NCI-H1436 (cell line): Measurements from ENCODE around the gene MYLIP.

Source experiments
- DNase-seq: peaks from one replicate; lab custom pipeline; 2025; lab: John Stamatoyannopoulos, UW

MYLIP gene

DNA sequence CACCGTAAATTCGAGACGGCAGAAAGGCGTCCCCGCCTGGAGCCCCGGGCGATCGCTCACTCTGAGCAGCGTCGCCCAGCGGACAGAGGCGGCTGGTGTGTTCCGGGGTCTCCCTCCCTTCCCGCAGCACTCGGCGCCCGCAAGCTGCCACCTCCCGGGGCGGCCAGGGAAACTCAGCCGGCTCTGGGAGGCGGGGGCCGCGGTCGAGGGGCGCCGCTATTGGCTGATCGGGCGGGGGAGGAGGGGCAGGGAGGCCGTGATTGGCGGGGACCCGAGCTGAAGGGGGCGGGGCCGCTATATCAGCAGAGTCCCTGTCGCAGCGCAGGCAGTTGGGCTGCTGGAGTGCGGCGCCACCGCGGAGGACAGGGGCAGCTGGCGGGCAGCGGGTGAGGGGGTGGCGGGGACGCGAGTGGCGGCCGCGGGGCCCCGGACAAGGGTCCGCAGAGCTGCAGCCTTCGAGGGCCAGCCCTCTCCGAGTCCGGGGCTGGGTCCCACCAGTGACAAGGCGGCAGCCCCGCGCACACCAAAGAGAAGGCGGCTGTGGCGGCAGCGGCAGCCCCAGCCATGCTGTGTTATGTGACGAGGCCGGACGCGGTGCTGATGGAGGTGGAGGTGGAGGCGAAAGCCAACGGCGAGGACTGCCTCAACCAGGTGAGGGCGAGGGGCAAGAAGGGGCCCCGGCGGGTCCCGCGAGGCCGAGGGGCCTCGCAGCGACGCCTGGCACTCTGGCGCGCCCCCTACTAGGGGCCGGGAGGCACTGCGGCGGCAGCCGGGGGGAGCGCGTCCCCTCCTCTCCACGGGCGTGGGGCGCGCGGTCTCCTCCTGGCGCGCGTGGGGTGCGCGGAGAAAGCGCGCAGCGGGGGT lies at the start of gene MYLIP:
Gene MYLIP, plus strand, starts transcription at position 328 of the 864 bp plus-strand sequence. Its CDS starts 237 bp downstream, at position 565.
- DNase-seq, result peak; percentile 94

DNA sequence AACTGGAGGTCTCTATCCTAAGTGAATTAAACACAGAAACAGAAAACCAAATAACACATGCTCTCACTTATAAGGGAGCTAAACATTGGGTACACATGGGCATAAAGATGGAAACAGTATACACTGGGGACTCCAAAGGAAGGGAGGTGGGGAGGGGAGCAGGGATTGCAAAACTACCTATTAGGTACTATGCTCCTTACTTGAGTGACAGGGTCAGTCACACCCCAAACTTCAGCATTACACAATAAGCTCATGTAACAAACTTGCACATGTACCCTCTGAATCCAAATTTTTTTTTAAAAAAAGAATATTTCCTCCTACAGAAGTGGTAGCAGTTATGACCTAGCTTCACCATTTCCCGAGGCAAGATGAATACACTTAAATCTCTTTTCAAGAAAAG lies 49.5 kb upstream of the MYLIP start:
- DNase-seq, result no peak

DNA sequence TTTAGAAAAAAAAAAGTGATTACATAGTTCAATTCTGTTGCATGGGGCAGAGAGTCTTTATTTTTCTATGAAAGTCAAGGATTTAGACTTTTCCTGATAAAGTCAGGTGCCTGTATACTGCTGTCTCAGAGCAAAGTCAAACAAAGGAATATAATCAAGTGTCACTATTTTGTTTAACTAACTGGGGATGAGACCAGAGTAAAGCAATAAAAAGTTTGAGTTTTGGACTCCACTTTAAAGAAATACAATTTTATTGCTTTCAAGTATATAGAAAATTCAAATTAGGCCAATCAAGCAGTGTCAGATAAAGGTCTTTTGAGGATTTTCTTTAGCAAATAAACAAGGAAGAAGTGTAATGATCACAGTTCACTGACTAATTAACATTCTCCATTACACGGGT lies 48.7 kb upstream of the MYLIP start:
- no peak for DNase-seq

DNA sequence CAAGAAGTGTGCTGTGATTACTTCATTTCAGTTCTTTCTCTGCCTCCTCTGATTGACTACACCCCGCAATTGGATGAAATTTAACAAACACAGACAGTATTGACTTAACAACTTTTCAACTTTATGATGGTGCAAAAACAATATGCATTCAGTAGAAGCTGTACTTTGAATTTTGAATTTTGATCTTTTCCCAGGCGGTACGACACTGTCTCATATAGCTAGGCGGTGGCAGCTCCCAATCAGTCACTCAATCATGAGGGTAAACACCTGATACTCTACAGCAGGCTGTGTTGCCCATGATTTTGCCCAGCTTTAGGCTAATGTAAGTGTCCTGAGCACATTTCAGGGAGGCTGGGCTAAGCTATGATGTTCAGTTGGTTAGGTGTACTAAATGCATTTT lies 47.6 kb upstream of the MYLIP start:
- no peak for DNase-seq

DNA sequence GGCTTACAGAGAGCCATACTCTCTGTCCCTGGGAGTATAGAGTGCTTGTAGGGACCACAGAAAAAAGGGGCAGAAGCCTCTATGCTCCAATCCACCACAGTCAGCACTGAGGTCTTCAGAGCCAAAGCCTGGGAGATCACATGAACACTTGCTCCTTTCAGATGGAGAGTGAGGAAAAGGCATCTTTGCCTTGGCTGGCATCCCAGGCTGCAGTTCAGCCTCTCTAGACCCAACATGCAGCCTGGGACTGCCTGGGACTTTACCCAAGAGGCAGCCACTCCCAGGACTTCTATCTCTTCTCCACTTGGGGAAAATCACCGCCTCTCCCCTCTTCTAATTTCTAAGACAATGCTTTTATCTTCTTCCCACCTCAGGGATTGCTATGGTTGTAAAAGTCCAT lies 46.5 kb upstream of the MYLIP start:
- DNase-seq, result no peak

DNA sequence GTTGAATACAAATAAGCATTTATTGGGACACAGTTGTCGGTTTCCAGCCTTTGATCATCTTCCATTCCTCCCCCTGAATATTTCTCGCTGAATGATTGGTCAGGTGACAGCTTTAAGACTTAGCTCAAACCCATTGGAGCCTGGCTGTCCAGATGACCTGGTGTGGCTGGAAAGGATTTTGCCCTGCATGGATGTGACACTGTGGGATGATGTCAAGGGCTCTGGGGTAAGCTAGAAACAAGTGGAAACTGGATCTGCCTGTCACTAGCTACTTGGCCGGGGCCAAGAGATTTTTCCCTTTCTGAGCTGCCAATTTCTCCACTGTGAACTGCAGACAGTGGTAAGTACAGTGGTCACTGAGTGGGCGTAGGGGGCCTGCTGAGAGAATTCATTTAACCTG lies 41.9 kb upstream of the MYLIP start:
- DNase-seq, result no peak

DNA sequence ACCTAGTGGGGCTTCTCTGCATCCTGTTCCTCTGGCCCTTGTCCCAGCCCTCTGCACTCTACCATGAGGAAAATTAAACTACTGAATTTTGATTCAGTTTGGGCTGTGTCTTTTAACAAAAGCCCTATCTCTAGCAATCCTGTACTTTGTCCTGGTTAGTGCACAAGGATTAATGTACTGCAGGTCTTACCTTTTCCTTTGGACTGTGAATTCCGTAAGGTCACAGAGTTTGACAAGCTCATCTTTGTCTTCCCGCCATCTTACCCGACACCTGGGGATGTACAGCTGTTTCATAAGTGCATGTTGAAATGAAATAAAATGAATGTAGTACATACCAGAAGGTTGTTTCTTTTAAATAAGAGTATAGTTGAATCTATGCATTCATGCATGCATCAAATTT lies 41.5 kb upstream of the MYLIP start:
- no peak for DNase-seq

DNA sequence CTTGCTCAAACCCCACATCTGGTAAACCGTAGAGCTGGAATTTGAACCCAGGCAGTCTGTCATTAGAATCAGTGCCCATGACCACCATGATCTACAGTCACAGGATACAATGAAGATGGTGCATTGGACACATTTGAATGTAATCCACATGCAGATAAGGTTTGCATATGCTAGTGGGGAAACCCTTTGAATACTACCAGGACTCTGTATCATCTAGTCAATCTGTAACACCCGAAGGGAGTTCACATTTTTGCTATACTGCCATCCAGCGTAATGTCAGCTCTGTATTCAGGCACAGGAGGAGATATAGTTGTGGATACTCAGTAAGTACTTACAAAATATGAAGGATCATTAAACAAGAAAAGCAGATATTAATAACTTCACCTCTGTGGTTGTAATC lies 40.5 kb upstream of the MYLIP start:
- no peak for DNase-seq

DNA sequence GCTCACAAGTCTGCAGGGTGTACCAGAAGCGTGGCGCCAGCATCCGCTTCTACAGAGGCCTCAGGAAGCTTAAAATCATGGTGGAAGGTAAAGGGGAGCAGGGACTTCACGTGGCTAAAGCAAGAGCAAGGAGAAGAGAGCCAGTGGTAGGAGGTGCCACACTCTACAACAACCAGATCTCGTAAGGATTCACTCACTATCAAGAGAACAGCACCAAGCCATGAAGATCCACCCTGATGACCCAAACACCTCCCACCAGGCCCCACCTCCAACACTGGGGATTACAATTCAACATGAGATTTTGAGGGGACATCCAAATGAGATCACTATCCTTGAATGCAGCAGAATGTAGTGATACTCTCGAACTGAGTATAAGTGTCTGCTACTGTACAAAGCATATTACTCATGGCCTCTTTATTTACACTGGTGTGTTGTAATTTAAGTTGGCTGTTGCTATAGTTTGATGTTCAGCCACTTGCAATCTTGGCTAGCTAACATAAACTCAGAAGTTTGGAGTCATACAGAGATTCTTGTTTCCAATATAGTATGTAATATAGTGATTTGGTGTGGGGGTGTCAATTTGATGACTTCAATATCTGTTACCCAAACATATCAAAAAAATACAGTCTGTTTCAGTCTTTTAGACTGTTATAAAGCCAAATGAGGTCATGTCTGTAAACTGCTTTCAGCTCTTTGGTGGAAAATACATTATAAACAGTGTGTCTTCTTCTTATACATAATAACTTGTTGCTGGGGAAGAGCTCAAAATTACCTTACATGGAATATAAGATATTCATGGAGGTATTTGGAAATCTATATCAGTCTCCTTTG lies 39.4 kb upstream of the MYLIP start:
- DNase-seq, result no peak

DNA sequence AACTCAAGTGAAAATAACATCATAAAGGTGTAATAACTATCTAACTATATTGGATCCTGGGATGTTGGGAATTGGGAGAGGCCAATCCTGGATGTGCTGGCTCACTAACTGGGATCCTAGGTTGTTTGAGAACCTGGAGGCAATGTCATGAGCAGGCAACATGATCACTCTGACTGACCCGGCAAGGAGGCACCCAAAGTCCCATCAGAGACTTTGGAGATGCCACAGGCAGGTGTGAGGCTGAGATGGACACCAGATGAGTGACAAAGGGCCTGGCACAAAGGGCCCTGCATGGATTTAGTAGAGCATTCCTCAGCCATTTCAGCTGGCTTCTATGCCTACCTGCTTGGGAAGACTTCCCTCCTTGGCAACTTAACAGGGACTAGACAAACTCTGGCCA lies 38.4 kb upstream of the MYLIP start:
- no peak for DNase-seq

DNA sequence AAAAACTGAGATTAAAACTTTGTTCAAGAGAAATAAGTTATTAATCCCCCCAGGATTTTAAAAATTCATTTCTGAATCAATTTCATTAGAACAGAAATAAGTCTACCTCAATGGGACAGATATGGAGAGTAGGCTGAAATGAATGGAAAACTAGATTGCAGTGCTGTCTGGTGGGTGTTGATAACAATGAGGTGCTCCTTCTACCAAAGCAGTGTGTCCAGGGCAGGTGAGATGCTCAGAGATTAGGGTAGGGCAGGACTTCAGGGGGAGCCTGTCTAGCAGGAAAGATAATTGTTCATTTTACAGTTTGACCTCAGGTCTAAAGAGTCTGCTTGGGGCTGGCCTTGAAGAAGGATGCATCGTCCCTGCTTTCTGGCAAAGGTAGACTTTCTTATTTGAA lies 38.0 kb upstream of the MYLIP start:
- no peak for DNase-seq

DNA sequence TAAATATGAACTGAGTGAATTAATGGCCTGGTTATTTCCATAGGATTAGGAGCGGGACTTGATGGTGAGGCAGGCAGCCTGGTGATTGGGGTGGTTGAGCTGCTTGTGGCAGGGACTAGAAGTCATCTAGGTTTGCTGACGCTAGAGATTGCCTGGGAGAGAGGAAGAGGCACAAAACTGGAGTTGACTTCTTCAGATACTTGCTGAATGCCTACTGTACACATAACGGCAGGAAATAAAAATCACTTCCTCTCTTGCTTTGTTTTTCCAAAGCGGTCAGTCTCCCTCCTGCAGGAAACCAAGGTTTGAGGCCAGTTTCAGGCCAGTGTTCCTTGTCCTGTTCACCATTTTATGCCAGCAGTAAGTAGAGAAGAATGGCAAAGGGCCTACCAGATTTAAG lies 36.7 kb upstream of the MYLIP start:
- no peak for DNase-seq

DNA sequence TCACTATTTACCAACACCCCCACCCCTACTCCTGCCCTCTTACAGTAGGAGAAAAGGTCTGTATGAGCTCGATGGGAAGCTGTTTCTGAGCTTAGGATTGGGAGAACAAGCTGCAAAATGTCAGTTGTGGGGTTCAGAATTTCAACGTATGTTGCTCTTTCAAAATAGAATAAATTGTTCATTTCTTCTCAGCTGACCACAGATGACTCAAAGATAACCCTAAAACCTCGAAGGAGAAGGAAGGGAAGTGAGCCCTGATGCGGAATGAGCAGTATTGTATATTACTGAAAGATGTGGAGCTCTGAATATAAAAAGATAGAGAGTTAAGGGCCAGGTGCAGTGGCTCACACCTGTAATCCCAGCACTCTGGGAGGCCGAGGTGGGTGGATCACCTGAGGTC lies 35.9 kb upstream of the MYLIP start:
- no peak for DNase-seq

DNA sequence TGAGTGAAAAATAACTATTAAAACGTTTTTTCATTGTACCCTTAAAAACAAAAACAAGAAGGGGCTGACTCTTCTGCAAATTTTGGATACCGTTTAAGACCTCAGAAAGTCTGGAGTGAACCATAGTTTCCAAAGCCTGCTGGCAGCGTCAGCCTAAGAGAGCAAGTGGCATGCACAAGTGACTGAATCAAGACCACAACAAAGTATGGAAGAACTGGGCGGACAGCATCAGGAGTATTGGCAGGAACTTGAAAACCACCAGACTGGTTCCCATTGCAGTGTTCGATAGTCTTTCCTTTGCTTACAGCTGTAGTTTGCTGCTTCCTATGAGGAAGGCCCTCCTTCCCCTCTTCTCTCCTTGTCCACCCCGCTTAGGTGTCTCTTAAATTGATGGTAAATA lies 33.7 kb upstream of the MYLIP start:
- DNase-seq, result no peak

DNA sequence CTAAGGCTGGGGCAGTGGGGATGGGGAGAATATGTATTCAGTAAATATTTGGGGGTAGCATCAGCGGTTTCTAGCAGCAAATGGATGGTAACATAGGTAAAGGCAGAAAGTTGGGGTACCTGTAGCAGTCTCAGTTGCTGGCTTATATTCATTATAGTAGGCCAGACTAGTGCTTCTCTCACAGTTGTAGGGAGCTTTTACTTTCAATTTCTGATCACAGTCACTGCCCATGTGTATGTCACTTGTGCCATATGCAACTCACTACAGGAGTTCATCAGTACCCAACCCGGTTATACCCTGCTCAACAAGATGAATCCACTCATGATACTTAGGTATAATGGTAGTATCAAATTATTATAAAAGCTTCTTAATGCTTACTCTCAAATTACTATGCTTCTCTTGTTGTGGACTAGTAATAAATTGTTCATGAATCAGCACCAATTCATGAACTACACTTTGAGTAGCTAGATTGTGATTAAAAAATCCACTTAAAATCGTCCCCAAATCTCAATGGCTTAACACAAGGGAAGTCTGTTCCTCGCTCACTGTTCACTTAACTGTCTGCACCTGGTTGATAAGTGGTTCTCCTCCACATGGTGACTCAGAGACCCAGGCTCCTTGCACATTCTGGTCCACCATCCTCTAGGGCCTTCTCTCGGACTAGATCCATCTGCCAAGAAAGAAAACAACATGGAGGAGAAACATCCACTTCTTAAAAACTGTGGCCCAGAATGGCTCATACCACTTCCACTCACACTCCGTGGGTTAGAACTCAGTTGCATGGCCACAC lies 31.3 kb upstream of the MYLIP start:
- no peak for DNase-seq

DNA sequence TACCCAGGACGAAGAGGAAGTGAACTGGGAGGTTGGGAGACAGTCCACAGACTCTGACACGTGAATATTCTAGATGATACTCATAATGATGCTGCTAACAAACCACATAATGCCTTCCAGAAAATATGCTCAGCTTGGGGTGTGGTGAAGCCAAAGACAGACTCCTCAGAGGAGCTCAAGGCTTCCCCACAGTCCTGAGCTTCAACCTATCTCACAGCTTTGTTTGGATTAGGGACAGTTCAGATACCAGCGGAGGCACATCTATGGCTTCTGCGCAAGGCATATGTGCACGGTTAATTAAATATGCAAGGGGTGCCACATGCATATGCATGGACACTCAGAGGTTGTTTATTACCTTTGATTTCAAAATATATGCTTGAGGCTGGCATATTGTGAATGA lies 30.7 kb upstream of the MYLIP start:
- no peak for DNase-seq

DNA sequence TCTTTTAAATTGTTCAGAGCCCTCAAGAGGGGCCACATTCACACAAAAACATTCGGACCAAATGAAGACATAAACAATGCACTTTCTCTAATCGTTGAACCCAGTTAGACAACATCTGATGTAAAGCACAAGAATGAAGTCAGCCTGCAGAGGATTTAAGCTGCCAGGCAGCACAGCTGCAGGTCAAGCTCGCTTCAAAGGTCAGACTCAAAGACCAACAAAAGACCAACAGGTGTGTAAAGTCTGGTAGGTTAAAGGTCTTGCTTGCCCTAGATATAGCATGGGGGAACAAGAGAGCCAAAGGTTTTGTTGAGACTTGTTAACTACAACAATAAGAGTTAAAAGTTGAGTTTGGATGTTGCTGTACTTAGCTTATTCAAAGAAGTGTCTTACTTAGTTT lies 26.7 kb upstream of the MYLIP start:
- no peak for DNase-seq

DNA sequence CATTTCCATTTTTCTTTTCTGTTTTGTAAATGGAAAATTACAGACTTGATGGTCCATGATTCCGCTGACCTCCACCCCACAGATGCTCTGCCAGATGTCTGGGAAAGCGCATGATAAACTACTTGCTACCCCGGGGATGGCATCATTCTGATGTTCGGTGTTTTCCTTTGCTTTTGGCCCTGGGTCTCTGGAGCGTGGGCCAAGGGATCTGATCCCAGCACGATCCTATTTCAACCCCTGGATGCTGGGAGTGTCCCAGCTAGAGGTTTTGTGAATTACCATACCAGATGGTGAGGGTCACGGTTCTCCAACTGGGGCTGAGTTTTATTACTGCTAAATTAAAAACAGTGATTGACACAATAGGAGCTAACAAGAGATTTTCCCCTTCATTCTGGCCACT lies 25.2 kb upstream of the MYLIP start:
- no peak for DNase-seq

DNA sequence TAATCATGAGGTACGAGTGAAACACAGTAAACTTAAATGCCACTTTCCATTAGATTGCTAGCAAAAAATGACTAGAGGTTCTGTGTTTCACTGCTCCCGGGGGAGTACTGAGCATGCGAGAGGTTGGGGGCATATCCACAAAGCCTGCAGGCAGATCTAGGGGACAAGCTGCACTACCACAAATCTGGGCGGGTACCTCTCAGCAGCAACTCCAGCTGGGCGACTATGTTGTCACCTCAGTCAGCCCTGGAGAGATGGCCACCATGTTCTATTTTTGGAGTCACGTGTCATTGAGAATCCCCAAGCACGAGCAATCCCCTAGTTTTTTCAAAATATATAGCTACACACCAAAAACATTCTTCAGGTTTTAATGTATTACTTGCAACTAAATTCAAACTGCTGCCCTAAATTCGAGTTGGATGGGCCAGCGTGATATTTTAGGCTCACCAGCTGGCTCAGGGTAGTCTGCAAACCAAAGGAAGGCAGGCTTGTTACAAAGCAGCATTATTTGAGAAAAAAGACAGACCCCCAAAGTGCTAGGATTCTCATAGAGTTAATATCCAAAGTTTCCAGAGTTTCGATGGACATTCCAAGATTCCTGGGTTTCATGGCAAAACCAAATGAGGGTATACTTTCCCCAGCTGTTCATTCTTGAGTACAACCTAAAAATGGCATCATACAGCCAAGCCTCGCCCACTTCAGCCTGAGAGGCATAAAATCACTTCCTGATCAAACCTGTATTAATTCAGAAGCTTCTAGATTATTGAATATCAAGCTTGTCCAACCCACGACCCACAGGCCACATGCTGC lies 24.1 kb upstream of the MYLIP start:
- DNase-seq, result no peak

DNA sequence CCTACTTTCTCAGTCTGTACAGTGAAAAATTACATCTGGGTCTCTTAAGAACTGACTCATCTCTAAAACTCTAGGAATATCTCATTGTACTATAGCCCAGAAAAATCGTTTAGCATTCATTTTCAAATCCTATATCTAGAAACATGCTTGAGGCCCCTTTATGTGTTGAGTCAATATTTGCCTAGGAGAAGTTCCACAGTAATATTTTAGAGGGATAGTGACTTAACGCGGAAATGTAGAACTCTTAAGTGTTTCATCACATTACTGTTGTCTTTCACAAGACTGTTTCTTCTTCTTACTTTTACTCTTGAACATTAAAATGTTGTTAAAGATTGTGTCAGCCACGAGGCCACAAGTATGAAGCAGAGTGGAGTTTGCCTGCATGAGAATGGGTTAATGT lies 23.0 kb upstream of the MYLIP start:
- DNase-seq, result no peak

DNA sequence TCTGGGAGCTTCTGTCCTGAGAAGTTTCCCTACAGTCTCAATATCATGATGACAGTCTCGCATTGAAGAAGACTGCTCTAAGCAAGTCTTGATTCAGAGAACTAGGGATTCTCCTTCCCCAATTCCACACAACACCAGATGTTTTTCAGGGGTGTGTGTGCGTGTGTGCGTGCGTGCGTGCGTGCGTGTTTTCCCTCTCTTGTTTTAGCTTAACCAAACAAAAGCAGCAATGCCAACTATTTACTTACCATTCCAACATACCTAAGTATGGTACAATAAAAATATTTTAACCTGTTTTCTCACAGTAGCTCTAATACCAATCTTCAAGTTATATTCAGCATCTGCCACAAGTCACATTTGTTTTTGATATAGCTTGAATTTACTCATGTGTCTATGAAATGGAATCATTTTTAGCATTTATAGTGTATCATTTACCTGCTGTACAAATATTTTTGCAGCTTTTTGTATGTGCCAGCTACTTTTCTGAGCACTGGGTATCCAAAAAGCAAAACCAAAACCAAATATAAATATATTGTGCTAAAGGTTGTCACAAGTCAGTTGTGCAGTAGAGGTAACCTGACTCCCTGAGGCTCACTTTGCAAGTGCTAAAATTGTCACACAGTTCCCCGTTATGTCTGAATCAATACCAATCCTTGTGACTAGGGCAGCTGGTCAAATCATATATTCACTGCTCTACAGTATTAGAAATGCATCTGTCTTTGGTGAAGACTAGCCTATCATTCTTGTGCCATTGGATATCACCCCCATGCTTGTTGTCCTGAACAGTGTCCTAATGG lies 21.7 kb upstream of the MYLIP start:
- no peak for DNase-seq
